Mucosa of rectum (tissue), 2 donors: ENCODE data around the gene AFG1L.
"Not testable (repeated sequence)": the region's sequence is repeated elsewhere in the genome, so short reads cannot be mapped to it uniquely, and the experiment has no call there.

Experiments
- H3K27ac ChIP-seq, 2 donors: one replicate each; pipeline ENCODE4 v1.7.0; 2013; ENCODE audit warnings: inconsistent platforms in 2 of 2, low read depth in 2 of 2, low read length in 2 of 2
- H3K27me3 ChIP-seq, 2 donors: one replicate each; pipeline ENCODE4 v1.7.0; 2013; ENCODE audit warnings: low read length in 2 of 2; ENCODE audit not compliant: control insufficient read depth in 2 of 2, insufficient read depth in 2 of 2
- H3K36me3 ChIP-seq, 2 donors: one replicate each; pipeline ENCODE4 v1.7.0; 2013; ENCODE audit warnings: low read length in 2 of 2; ENCODE audit not compliant: control insufficient read depth in 2 of 2, insufficient read depth in 2 of 2
- H3K4me1 ChIP-seq, 2 donors: one replicate each; pipeline ENCODE4 v1.7.0; 2013; ENCODE audit warnings: low read length in 2 of 2, mild to moderate bottlenecking in 1 of 2; ENCODE audit not compliant: control insufficient read depth in 2 of 2, insufficient read depth in 2 of 2
- H3K4me3 ChIP-seq, 2 donors: one replicate each; pipeline ENCODE4 v1.7.0; 2013; ENCODE audit warnings: low read length in 2 of 2
- H3K9ac ChIP-seq, 2 donors: one replicate each; pipeline ENCODE4 v1.7.0; 2013; ENCODE audit warnings: low read length in 2 of 2, low read depth in 1 of 2, mild to moderate bottlenecking in 1 of 2
- H3K9me3 ChIP-seq, 2 donors: one replicate each; pipeline ENCODE4 v1.7.0; 2013; ENCODE audit warnings: low read length in 2 of 2; ENCODE audit not compliant: control insufficient read depth in 2 of 2
- donor health status: healthy.
- donor health status: Normal muscosa, but diverticular disease.

Gene AFG1L

GRCh38 chr6:108403236-108403635, 108.4 kb downstream of the AFG1L start:
- Histone ChIP-seq H3K4me3 (no peak overlapping the region), H3K9ac (no peak overlapping the region), H3K4me1 (no peaks in the 10 kb centered on the region), H3K27ac (no peak overlapping the region), H3K27me3 (no peaks in the 10 kb centered on the region), H3K36me3 (no peaks in the 10 kb centered on the region), H3K9me3 (no peaks in the 10 kb centered on the region)

- Histone ChIP-seq H3K9ac (no peak overlapping the region), H3K4me1 (no peaks in the 10 kb centered on the region), H3K9me3 (no peaks in the 10 kb centered on the region), H3K36me3 (no peaks in the 10 kb centered on the region), H3K27ac (no peak overlapping the region), H3K27me3 (no peaks in the 10 kb centered on the region), H3K4me3 (no peak overlapping the region)
Observed at GRCh38 chr6:108406943-108407342, 112.1 kb downstream of the AFG1L start.

GRCh38 chr6:108407904-108408827, 113.3 kb downstream of the AFG1L start:
- Histone ChIP-seq H3K4me3 (no peak overlapping the region), H3K9me3 (no peaks in the 10 kb centered on the region), H3K9ac (no peak overlapping the region), H3K27ac (no peak overlapping the region), H3K4me1 (no peaks in the 10 kb centered on the region), H3K36me3 (no peaks in the 10 kb centered on the region), H3K27me3 (no peaks in the 10 kb centered on the region)

GRCh38 chr6:108408861-108409260, 114.0 kb downstream of the AFG1L start:
- Histone ChIP-seq H3K27ac (no peak overlapping the region), H3K27me3 (no peaks in the 10 kb centered on the region), H3K36me3 (no peaks in the 10 kb centered on the region), H3K4me1 (no peaks in the 10 kb centered on the region), H3K4me3 (no peak overlapping the region), H3K9ac (no peak overlapping the region), H3K9me3 (no peaks in the 10 kb centered on the region)

DNA sequence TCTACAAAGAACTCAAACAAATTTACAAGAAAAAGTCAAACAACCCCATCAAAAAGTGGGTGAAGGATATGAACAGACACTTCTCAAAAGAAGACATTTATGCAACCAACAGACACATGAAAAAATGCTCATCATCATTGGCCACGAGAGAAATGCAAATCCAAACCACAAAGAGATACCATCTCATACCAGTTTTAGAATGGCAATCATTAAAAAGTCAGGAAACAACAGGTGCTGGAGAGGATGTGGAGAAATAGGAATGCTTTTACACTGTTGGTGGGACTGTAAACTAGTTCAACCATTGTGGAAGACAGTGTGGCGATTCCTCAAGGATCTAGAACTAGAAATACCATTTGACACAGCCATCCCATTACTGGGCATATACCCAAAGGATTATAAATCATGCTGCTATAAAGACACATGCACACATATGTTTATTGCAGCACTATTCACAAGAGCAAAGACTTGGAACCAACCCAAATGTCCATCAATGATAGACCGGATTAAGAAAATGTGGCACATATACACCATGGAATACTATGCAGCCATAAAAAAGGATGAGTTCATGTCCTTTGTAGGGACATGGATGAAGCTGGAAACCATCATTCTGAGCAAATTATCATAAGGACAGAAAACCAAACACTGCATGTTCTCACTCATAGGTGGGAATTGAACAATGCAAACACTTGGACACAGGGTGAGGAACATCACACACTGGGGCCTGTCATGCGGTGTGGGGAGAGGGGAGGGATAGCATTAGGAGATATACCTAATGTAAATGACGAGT, 121.4 kb downstream of the AFG1L start:
- not testable (repeated sequence) for H3K4me1 ChIP-seq, H3K27ac ChIP-seq, H3K4me3 ChIP-seq, H3K36me3 ChIP-seq, H3K27me3 ChIP-seq, H3K9me3 ChIP-seq, H3K9ac ChIP-seq

DNA sequence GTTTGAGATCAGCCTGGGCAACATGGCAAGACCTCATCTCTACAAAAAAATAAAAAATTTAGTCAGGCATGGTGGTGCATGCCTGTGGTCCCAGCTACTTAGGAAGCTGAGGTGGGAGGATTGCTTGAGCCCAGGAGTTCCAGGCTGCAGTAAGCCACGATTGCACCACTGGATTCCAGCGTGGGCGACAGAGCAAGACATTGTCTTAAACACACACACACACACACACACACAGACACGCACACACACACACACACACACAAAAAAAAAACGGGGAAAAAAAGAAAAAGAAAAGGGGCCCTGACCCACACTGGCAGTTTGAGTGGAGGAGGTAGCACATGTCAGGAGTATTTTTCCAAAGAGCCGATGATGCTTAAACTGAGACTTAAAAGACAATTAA, 122.2 kb downstream of the AFG1L start:
- Histone ChIP-seq H3K9me3 (no peaks in the 10 kb centered on the region), H3K27ac (no peak overlapping the region), H3K4me1 (no peaks in the 10 kb centered on the region), H3K9ac (no peak overlapping the region), H3K27me3 (no peaks in the 10 kb centered on the region), H3K36me3 (no peaks in the 10 kb centered on the region), H3K4me3 (no peak overlapping the region)

DNA sequence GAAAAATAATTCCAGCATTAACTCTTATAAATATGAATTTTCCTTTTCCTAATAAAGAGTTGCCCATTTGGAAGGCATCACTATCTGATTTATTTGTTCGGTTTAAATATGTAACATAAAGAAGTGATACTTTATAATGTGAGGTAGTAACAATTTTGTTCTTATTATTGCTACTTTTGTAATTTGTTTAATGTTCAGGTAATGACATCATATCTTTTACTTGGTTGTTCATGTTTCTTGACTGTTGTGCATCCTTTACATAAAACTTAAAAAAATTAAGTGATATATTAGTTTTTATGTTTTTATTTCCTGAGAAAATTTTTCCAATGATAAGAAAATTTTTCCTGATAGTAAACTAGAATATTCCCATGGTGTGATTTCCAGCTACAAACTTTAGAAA, 124.6 kb downstream of the AFG1L start:
- H3K36me3 ChIP-seq = no peaks in the 10 kb centered on the region
- no peaks in the 10 kb centered on the region for H3K9me3 ChIP-seq
- H3K4me1 ChIP-seq = no peaks in the 10 kb centered on the region
- H3K4me3 ChIP-seq = no peak overlapping the region
- H3K27me3 ChIP-seq = no peaks in the 10 kb centered on the region
- no peak overlapping the region for H3K27ac ChIP-seq
- no peak overlapping the region for H3K9ac ChIP-seq

DNA sequence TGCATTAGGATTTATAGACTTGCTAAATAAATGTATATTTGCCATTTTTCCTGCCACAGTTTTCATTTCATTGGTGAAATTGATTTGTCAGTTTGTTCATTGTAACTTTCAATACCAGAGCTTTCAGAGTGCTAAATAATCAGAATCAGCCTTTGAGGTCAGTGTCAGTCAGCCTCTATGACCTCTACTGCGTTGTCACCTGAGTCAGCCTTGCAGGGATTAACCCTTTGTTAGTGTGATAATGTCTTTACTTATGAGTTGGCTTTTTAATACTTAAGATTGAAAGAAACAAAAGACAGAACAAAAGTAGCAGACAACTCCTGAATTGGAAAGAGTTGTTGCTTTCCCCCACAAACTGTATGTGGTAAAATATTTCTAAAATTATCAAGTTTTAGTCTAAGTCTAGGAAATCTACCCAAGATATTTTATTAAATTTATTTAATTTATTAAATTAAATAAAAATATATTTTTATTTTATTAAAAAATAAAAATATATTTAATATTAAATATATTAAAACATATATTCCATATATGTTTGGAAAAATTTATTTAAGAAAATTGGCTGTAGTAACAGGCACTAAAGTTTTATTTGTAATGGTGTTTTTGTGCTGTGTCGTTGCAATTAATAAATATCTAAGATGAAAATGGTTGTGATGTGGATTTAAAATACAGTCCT, 125.2 kb downstream of the AFG1L start:
- Histone ChIP-seq H3K36me3 (no peaks in the 10 kb centered on the region), H3K4me1 (no peaks in the 10 kb centered on the region), H3K9ac (no peak overlapping the region), H3K9me3 (no peaks in the 10 kb centered on the region), H3K4me3 (no peak overlapping the region), H3K27ac (no peak overlapping the region), H3K27me3 (no peaks in the 10 kb centered on the region)

- H3K4me1 ChIP-seq = no peaks in the 10 kb centered on the region
- H3K36me3 ChIP-seq = no peaks in the 10 kb centered on the region
- no peak overlapping the region for H3K9ac ChIP-seq
- H3K9me3 ChIP-seq = no peaks in the 10 kb centered on the region
- H3K27ac ChIP-seq = no peak overlapping the region
- H3K27me3 ChIP-seq = no peaks in the 10 kb centered on the region
- H3K4me3 ChIP-seq = no peak overlapping the region
Observed at GRCh38 chr6:108421366-108421765, 126.5 kb downstream of the AFG1L start.
